Measurements from ENCODE around the gene CFAP161.

GRCh38 chr15:81197688-81198281, 63.7 kb downstream of the CFAP161 start:
- no peak for TF ChIP-seq CTCF (IDR thresholded peaks at IDR 0.05)
- no peak for TF ChIP-seq SIN3A (IDR thresholded peaks at IDR 0.05; ENCODE audit: borderline replicate concordance, insufficient read depth, low read depth, low read length)
- no peak for TF ChIP-seq POLR2AphosphoS5 (IDR thresholded peaks at IDR 0.05; ENCODE audit: low read depth, low read length)
- TF ChIP-seq REST (IDR thresholded peaks at IDR 0.05; ENCODE audit: insufficient read depth in 1 of 2, low read depth in 2 of 2, low read length in 1 of 2): no peak
- TF ChIP-seq TCF7L2 (IDR thresholded peaks at IDR 0.05; ENCODE audit: low read depth, low read length): no peak
